Neural cell (in vitro differentiated cells): ENCODE measurements around the gene ANKRD60. TPM values are rescaled to one million over a fixed set of nuclear protein-coding genes. Genes with fewer than 3 reads are reported as not detected.

Experiments used
- H2AFZ ChIP-seq: fragments of 200-600, 300-800 bp; sonication (generic), shearing (Covaris generic); 2 replicates; pipeline ENCODE4 v1.6.0; 2014; ENCODE audit warnings: low read depth, mild to moderate bottlenecking, antibody characterized with exemption, low read length, moderate library complexity
- H3F3A ChIP-seq: fragments of 200-600 bp; shearing (Covaris generic); 2 replicates; pipeline ENCODE4 v1.6.1; 2016; ENCODE audit warnings: mild to moderate bottlenecking, moderate library complexity, mixed read lengths, antibody characterized with exemption, low read length; ENCODE audit not compliant: insufficient read depth, poor library complexity, severe bottlenecking
- H3K27ac ChIP-seq: fragments of 200-600, 300-800 bp; sonication (generic), shearing (Covaris generic); 2 replicates; pipeline ENCODE4 v1.5.1; 2014; ENCODE audit warnings: mild to moderate bottlenecking, low read length, moderate library complexity
- H3K27me3 ChIP-seq: fragments of 300-800, 200-600 bp; sonication (generic), shearing (Covaris generic); 2 replicates; pipeline ENCODE4 v1.6.0; 2014; ENCODE audit warnings: mild to moderate bottlenecking, low read depth, low read length, moderate library complexity; ENCODE audit not compliant: insufficient read depth
- H3K36me3 ChIP-seq: fragments of 300-800, 200-600 bp; sonication (generic), shearing (Covaris generic); 2 replicates; pipeline ENCODE4 v1.5.1; 2014; ENCODE audit warnings: mild to moderate bottlenecking, antibody characterized with exemption, low read length, moderate library complexity; ENCODE audit not compliant: insufficient read depth
- H3K4me2 ChIP-seq: fragments of 300-800, 200-600 bp; sonication (generic), shearing (Covaris generic); 2 replicates; pipeline ENCODE4 v1.6.0; 2014; ENCODE audit warnings: mild to moderate bottlenecking, low read length
- H3K4me3 ChIP-seq: fragments of 300-800, 200-600 bp; sonication (generic), shearing (Covaris generic); 2 replicates; pipeline ENCODE4 v1.5.1; 2014; ENCODE audit warnings: mild to moderate bottlenecking, low read length, moderate library complexity
- H3K79me2 ChIP-seq: fragments of 200-600 bp; shearing (Covaris generic); replicated peaks from 2 replicates; pipeline ENCODE4 v1.6.0; 2014; ENCODE audit warnings: mild to moderate bottlenecking, low read length, moderate library complexity; ENCODE audit not compliant: insufficient read depth
- H3K9ac ChIP-seq: fragments of 300-800, 200-600 bp; sonication (generic), shearing (Covaris generic); 2 replicates; pipeline ENCODE4 v1.6.1; 2016; ENCODE audit warnings: mild to moderate bottlenecking, low read length, mixed read lengths
- H3K9me2 ChIP-seq: fragments of 200-600 bp; shearing (Covaris generic); 2 replicates; pipeline ENCODE4 v1.6.1; 2016; ENCODE audit warnings: mild to moderate bottlenecking, low read length, mixed read lengths; ENCODE audit not compliant: insufficient read depth
- H3K9me3 ChIP-seq: fragments of 200-600, 300-800 bp; sonication (generic), shearing (Covaris generic); 2 replicates; pipeline ENCODE4 v1.6.1; 2016; ENCODE audit warnings: mild to moderate bottlenecking, mixed run types, low read length, moderate library complexity, mixed read lengths
- H4K20me1 ChIP-seq: fragments of 200-600 bp; shearing (Covaris generic); 2 replicates; pipeline ENCODE4 v1.6.1; 2016; ENCODE audit warnings: mild to moderate bottlenecking, mixed run types; ENCODE audit not compliant: insufficient read depth
- CTCF ChIP-seq: fragments of 450-650 bp; IDR thresholded peaks from 2 replicates; pipeline ENCODE4 v1.5.1; 2014; ENCODE audit warnings: antibody characterized with exemption, mild to moderate bottlenecking, moderate library complexity; ENCODE audit not compliant: poor library complexity, severe bottlenecking
- EP300 ChIP-seq: fragments of 450-650 bp; conservative IDR thresholded peaks from 2 replicates; pipeline ENCODE4 v1.6.1; 2014; ENCODE audit warnings: antibody characterized with exemption, mild to moderate bottlenecking, moderate library complexity; ENCODE audit not compliant: poor library complexity, severe bottlenecking
- EZH2 ChIP-seq: fragments of 200-600, 300-800 bp; shearing (Covaris generic), sonication (generic); IDR thresholded peaks from 2 replicates; pipeline ENCODE4 v1.6.1; 2014; ENCODE audit warnings: antibody characterized with exemption, low read length, borderline replicate concordance, mild to moderate bottlenecking; ENCODE audit not compliant: insufficient read depth, poor library complexity, severe bottlenecking
- MXI1 ChIP-seq: fragments of 450-650 bp; conservative IDR thresholded peaks from 2 replicates; pipeline ENCODE4 v1.6.1; 2014; ENCODE audit warnings: antibody characterized with exemption, mild to moderate bottlenecking; ENCODE audit not compliant: poor library complexity, severe bottlenecking
- POLR2AphosphoS5 ChIP-seq: IDR thresholded peaks from 2 replicates; pipeline ENCODE4 v1.6.1; 2012
- RAD21 ChIP-seq: fragments of 450-650 bp; conservative IDR thresholded peaks from 2 replicates; pipeline ENCODE4 v1.6.1; 2014; ENCODE audit warnings: antibody characterized with exemption, mild to moderate bottlenecking, moderate library complexity
- SMC3 ChIP-seq: fragments of 450-650 bp; conservative IDR thresholded peaks from 2 replicates; pipeline ENCODE4 v1.6.1; 2014; ENCODE audit warnings: antibody characterized with exemption, mild to moderate bottlenecking, moderate library complexity; ENCODE audit not compliant: poor library complexity
- TAF1 ChIP-seq: IDR thresholded peaks from 2 replicates; pipeline ENCODE4 v1.6.1; 2012; ENCODE audit warnings: low read depth
- polyA plus RNA-seq: library from polyadenylated mRNA; depleted of rRNA; stranded (reverse); fragments of >200 nt; gene quantifications from 2 replicates; pipeline ENCODE4 v1.2.3, GENCODE V29; 2014
- TF ChIP-seq, protein P1 (sequence below): IDR thresholded peaks from 2 replicates; pipeline ENCODE4 v1.6.1; 2012; ENCODE audit warnings: borderline replicate concordance

Gene ANKRD60
- polyA plus RNA-seq, 1 donor from 2014 or later, result not detected

- no peaks in the 10 kb centered on the region for H4K20me1 ChIP-seq
- no peak overlapping the region for H3K4me3 ChIP-seq
- TF ChIP-seq SMC3 (no peak), CTCF (no peak), EP300 (no peak), EZH2 (no peak)
- H3F3A ChIP-seq, result no peaks in the 10 kb centered on the region
- no peaks in the 10 kb centered on the region for H3K9me2 ChIP-seq
- peaks cover 34% of the 10 kb centered on the region for H3K27me3 ChIP-seq
- H3K27ac ChIP-seq, result no peak overlapping the region
- no peaks in the 10 kb centered on the region for H3K9me3 ChIP-seq
- H3K79me2 ChIP-seq, result no peaks in the 10 kb centered on the region
- H3K9ac ChIP-seq, result no peak overlapping the region
- H3K4me2 ChIP-seq, result no peak overlapping the region
- no peak overlapping the region for H2AFZ ChIP-seq
- H3K36me3 ChIP-seq, result no peaks in the 10 kb centered on the region
These were observed 4.9 kb upstream of the ANKRD60 start for GRCh38 chr20:58233393-58233792.

DNA sequence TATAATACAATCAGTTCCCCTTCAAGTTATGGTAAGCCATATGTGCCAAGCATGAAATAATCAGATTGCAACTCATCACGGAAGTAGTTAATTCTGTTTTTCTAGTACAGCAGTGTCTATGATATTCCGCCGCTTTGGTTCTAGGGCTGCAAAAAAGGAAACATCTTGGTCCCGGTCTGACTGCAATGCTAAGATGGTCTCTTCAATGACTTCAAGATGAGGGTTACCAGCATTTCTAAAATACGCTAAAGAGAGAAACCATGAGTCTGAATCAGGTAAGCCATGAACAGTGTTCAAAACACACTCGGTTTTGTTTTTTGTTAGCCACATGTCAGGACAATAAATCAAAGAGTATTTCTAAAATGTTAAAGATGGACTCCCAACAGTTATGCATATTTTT, 3.2 kb upstream of the ANKRD60 start:
- no peaks in the 10 kb centered on the region for H3K9me3 ChIP-seq
- H3K9me2 ChIP-seq, result no peaks in the 10 kb centered on the region
- H3K79me2 ChIP-seq, result no peaks in the 10 kb centered on the region
- H3K9ac ChIP-seq, result no peak overlapping the region
- H4K20me1 ChIP-seq, result no peaks in the 10 kb centered on the region
- H2AFZ ChIP-seq, result no peak overlapping the region
- no peak overlapping the region for H3K4me2 ChIP-seq
- no peak overlapping the region for H3K4me3 ChIP-seq
- peaks cover 46% of the 10 kb centered on the region for H3K27me3 ChIP-seq
- H3K36me3 ChIP-seq, result no peaks in the 10 kb centered on the region
- TF ChIP-seq EZH2 (no peak), TAF1 (no peak), POLR2AphosphoS5 (no peak), EP300 (no peak), RAD21 (no peak), SMC3 (no peak), MXI1 (no peak), CTCF (no peak)
- TF ChIP-seq, protein P1, sequence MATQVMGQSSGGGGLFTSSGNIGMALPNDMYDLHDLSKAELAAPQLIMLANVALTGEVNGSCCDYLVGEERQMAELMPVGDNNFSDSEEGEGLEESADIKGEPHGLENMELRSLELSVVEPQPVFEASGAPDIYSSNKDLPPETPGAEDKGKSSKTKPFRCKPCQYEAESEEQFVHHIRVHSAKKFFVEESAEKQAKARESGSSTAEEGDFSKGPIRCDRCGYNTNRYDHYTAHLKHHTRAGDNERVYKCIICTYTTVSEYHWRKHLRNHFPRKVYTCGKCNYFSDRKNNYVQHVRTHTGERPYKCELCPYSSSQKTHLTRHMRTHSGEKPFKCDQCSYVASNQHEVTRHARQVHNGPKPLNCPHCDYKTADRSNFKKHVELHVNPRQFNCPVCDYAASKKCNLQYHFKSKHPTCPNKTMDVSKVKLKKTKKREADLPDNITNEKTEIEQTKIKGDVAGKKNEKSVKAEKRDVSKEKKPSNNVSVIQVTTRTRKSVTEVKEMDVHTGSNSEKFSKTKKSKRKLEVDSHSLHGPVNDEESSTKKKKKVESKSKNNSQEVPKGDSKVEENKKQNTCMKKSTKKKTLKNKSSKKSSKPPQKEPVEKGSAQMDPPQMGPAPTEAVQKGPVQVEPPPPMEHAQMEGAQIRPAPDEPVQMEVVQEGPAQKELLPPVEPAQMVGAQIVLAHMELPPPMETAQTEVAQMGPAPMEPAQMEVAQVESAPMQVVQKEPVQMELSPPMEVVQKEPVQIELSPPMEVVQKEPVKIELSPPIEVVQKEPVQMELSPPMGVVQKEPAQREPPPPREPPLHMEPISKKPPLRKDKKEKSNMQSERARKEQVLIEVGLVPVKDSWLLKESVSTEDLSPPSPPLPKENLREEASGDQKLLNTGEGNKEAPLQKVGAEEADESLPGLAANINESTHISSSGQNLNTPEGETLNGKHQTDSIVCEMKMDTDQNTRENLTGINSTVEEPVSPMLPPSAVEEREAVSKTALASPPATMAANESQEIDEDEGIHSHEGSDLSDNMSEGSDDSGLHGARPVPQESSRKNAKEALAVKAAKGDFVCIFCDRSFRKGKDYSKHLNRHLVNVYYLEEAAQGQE, result no peak
- H3F3A ChIP-seq, result no peaks in the 10 kb centered on the region
- no peak overlapping the region for H3K27ac ChIP-seq
